Stomach smooth muscle (tissue), 2 donors: ENCODE measurements around the gene ZNF549.

Experiments used
- H3K27ac ChIP-seq: one replicate; pipeline ENCODE4 v1.7.0; 2013; ENCODE audit warnings: mild to moderate bottlenecking, low read length, inconsistent platforms
- H3K27me3 ChIP-seq, 2 donors: one replicate each; pipeline ENCODE4 v1.7.0; 2013; ENCODE audit warnings: low read length in 2 of 2; ENCODE audit not compliant: insufficient read depth in 2 of 2, control insufficient read depth in 1 of 2
- H3K36me3 ChIP-seq, 2 donors: one replicate each; pipeline ENCODE4 v1.7.0; 2013; ENCODE audit warnings: low read length in 2 of 2; ENCODE audit not compliant: control insufficient read depth in 2 of 2, insufficient read depth in 2 of 2
- H3K4me1 ChIP-seq: one replicate; pipeline ENCODE4 v1.7.0; 2013; ENCODE audit warnings: low read length; ENCODE audit not compliant: control insufficient read depth, insufficient read depth
- H3K4me3 ChIP-seq, 2 donors: one replicate each; pipeline ENCODE4 v1.7.0; 2013; ENCODE audit warnings: low read length in 2 of 2
- H3K9ac ChIP-seq, 2 donors: one replicate each; pipeline ENCODE4 v1.7.0; 2013; ENCODE audit warnings: low read length in 2 of 2, mild to moderate bottlenecking in 1 of 2
- H3K9me3 ChIP-seq, 2 donors: one replicate each; pipeline ENCODE4 v1.7.0; 2013; ENCODE audit warnings: low read length in 2 of 2; ENCODE audit not compliant: control insufficient read depth in 2 of 2
- donor health status: healthy.
- donor health status: Pancreatic carcinoma.

ZNF549 gene

DNA sequence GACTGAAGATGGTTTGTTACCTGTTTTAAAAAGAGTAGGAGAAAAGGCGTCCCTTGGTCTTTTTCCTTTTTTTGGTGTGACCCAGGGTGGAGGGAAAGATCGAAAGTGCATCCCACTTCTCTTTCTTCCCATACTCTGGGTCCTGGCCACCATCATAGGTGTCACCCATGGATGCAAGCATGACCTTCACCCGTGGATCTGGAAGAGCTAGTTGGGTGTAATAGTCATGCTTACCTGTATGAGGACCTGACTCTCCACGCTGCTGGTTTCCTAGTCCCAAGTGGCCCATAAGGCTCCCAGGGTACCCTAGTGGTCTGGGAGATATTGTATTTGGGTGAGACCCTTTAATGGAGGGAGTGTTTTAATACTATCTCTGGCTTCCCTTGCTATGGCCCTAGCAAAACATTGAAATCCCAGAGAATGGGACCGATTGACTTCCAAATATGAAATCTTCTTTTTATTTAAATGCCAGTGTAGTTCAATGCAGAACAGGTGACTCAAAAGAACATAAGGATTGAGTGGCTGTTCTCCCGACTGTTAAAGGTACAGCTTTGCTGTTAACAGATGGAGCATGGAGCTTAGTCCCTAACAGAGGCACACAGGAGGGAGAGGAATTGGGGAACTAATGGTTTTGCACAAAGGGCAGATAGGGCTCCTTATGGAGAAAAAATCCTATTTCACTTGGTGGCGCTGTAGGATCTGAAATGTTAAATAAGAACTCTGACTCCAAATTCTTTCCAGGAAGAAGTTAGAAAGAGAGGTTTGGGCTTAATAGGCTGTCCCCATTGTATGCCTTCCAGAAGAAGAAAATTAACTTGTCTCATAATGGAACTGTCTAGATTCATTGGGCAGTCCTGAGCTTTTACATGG lies 39.5 kb downstream of the ZNF549 start:
- H3K27me3 ChIP-seq: no peaks in the 10 kb centered on the region
- H3K4me3 ChIP-seq: no peak overlapping the region
- peaks cover 2 to 7% of the 10 kb centered on the region in 2 donors for H3K36me3 ChIP-seq
- no peaks in the 10 kb centered on the region for H3K4me1 ChIP-seq
- H3K27ac ChIP-seq: no peak overlapping the region
- peaks cover 41 to 58% of the 10 kb centered on the region in 2 donors for H3K9me3 ChIP-seq
- no peak overlapping the region for H3K9ac ChIP-seq

DNA sequence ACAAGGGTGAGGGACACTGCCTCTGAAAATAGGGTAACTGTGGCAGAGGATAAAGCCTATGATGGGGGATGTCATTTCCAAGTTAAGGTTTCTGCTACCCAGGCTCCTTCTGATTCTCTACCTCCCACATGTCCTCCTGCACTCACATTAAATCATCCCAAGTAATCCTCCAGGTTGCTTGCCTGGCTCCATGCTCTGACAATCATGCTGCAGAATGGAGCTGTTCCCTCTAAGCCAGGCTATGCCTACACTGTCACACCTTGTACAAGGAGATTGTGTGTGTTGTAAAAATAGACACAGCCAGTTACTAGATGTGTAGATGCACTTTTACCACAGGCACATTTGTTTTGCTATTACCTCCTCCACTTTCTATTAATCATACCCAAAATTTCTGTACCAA lies 43.6 kb downstream of the ZNF549 start:
- Histone ChIP-seq H3K36me3 (peaks cover 43 to 48% of the 10 kb centered on the region in 2 donors), H3K27me3 (no peaks in the 10 kb centered on the region), H3K9ac (no peak overlapping the region), H3K9me3 (peaks cover 74 to 91% of the 10 kb centered on the region in 2 donors), H3K4me1 (no peaks in the 10 kb centered on the region), H3K4me3 (no peak overlapping the region), H3K27ac (no peak overlapping the region)

DNA sequence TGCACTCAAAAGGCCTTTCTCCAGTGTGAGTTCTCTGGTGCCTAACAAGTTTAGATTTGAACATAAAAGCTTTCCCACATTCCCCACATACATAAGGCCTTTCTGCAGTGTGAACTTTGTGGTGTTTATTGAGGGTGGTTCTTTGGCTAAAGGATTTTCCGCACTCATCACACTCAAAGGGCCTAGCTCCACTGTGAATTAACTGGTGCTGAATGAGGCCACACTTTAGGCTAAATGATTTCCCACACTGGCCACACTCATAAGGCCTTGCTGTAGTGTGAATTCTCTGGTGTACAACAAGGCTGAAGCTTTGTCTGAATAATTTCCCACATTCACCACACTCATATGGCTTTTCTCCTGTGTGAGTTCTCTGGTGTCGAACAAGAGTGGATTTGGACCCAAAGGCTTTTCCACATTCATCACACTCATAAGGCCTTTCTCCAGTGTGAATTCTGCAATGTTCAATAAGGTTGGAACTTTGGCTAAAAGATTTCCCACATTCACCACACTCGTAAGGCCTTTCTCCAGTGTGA lies 45.3 kb downstream of the ZNF549 start:
- H3K36me3 ChIP-seq: peaks cover 53 to 55% of the 10 kb centered on the region in 2 donors
- H3K4me1 ChIP-seq: peaks cover under 1% of the 10 kb centered on the region
- no peak overlapping the region for H3K9ac ChIP-seq
- H3K9me3 ChIP-seq: peaks cover 74 to 86% of the 10 kb centered on the region in 2 donors
- H3K4me3 ChIP-seq: peak overlapping the region in 1 of 2 donors; percentile 41
- H3K27ac ChIP-seq: no peak overlapping the region
- H3K27me3 ChIP-seq: no peaks in the 10 kb centered on the region

DNA sequence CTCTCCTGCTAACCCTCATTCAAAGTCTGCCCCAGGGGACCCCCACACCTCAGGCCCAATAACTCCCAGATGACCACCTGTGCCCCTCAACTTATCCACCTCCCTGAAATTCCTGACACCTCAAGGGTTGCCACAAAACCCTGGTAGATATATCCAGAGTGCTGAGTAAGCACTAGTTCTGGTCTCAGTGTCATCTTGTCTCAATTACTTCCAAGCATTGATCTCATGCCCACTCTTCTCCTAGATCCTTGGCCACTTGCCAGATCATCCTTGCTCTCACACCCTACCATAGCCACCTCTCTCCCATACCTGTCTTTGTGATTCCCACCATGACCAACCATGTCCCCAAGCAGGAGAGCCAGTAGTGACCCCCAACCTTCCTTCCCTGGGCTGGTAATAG lies 49.5 kb downstream of the ZNF549 start:
- Histone ChIP-seq H3K27me3 (no peaks in the 10 kb centered on the region), H3K27ac (no peak overlapping the region), H3K4me1 (peaks cover 11% of the 10 kb centered on the region), H3K9me3 (peaks cover 51 to 53% of the 10 kb centered on the region in 2 donors), H3K9ac (no peak overlapping the region), H3K4me3 (peak overlapping the region; percentile 5 to 35), H3K36me3 (peaks cover 48 to 51% of the 10 kb centered on the region in 2 donors)

DNA sequence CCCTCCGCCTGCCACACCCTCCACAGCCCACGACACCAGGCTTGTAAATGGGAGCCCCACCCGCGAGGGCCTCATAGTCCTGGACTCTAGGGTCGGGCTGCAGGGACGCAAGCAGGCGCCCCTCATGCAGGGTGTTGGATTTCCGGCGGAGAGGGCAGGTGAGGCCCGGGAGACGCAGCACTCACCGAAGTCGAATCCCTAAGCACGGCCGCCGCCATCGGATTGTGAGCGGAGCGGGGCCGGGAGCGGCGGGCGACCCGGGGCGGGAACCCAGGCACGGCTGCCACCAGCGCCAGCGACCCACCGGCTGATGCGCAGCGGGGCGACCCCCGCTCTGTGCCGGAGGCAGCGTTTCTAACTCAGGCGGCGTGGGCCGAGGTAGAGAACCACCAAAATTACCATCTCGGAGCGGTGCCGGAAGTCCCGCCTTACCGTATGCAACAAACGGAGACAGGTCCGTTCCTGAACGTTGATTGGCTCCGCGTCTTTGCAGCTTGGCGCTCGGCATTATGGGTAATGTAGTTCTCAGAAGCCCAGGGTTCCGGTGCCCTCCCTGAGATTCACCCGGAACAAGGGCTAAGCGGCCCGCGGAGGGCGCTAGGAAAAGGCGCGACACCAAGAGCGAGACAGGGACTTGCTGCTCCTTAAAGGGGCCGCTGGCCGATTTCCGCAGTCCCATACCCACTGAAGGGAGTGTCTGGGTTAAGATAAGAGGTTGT lies 51.5 kb downstream of the ZNF549 start, which contains the start of gene ZNF416:
ZNF416 (minus strand) TSS at position 425 of the 719 bp plus-strand sequence; CDS start at position 218, 207 bp downstream.
- Histone ChIP-seq H3K9me3 (peaks cover 31 to 33% of the 10 kb centered on the region in 2 donors), H3K27ac (peak within 1 kb of the TSS; percentile 46), H3K4me1 (peaks cover 16% of the 10 kb centered on the region), H3K27me3 (no peaks in the 10 kb centered on the region), H3K36me3 (peaks cover 28 to 31% of the 10 kb centered on the region in 2 donors), H3K4me3 (peak within 1 kb of the TSS; percentile 91 to 97), H3K9ac (peak within 1 kb of the TSS; percentile 75 to 80)

DNA sequence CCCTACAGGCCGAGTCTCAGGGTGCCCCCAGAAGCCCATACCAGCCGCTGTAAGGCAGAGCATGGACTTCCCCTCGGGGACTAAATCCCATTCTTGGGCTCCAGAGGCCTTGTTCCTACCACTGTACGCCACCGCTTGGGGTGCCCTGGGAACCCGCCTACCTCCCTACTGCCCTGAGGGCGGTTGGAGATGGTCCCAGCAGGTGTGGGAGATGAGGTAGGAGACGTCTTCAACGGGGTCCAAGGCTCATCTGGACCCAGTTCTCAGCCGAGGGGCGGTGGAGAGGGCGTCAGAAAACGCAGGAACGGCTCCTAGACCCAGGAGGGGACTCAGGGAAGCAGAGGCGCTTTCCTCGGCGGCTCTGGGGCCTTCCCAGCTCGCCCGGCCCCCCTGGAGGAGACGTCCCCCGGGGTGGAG lies 56.0 kb downstream of the ZNF549 start:
- no peaks in the 10 kb centered on the region for H3K27me3 ChIP-seq
- H3K36me3 ChIP-seq: peaks cover 6 to 11% of the 10 kb centered on the region in 2 donors
- H3K9ac ChIP-seq: peak overlapping the region in 1 of 2 donors; percentile 58
- H3K4me1 ChIP-seq: peaks cover 18% of the 10 kb centered on the region
- peaks cover 8 to 22% of the 10 kb centered on the region in 2 donors for H3K9me3 ChIP-seq
- peak overlapping the region; percentile 69 to 85 for H3K4me3 ChIP-seq
- H3K27ac ChIP-seq: no peak overlapping the region

DNA sequence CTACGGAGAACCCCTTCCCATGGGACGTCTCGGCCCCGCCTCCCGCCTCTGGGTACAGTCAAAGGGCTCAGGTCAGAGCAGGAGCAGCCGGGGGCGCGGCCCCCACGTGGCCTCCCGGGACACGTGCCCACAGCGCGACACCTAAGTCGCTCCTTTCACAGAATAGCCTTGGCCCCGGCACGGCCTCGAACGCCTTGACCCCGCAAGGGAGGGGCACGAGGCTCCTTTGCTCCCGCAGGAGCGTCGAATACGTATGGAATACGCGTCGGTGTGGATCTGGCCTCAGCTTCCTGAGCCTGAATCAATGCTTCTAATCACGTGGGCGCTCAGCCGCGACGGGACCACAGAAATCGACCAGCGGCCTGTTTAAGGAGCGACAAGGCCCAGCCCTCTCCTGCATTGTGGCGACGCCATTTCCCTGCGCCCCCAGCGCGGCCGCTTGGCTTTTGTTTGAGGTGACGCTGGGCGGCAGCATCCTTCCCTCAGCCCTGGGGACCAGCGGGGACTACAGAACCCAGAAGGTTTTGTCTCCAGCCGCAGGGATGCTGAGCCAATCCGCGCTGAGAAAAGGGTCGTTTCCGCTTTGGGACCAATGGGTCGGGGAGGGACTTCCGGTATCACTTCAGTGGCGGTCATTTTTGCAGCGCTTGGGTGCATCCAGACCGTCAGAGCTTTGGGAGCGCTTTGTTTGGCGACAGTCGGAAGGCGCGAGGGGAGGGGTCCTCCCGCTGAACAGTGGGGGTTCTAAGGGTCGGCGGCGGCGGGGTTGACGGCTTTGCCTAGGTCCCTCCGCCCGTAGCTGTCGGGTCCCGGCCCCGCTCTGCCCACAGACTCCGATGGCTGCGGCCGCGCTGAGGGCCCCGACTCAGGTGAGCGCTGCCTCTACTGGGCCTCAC lies 56.6 kb downstream of the ZNF549 start, which contains the start of gene ZIK1:
ZIK1 (plus strand) TSS at position 625 of the 896 bp plus-strand sequence; CDS start at position 837, 212 bp downstream.
- H3K9me3 ChIP-seq: peaks cover 12 to 29% of the 10 kb centered on the region in 2 donors

DNA sequence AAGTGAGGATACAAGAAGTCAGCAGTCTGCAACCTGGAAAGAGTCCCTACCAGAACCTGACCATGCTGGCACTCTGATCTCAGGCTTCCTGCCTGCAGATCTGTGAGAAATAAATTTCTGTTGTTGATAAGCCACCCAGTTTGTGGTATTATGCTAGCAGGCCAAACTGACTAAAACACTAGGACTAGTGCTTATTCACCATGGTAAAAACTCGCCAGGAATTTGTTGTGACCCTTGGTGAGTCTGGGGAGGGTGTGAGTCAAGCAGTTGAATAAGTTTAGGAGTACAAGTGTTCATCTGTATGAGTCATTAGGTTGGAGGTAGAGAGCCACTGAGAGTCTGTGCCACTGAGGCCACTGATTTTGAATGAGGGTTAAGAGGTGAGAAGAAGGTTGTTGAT lies 60.4 kb downstream of the ZNF549 start:
- no peak overlapping the region for H3K4me3 ChIP-seq
- H3K9me3 ChIP-seq: peaks cover 50 to 64% of the 10 kb centered on the region in 2 donors
- peaks cover 42 to 46% of the 10 kb centered on the region in 2 donors for H3K36me3 ChIP-seq
- no peaks in the 10 kb centered on the region for H3K27me3 ChIP-seq
- peaks cover 15% of the 10 kb centered on the region for H3K4me1 ChIP-seq
- no peak overlapping the region for H3K27ac ChIP-seq
- no peak overlapping the region for H3K9ac ChIP-seq

More for the DNA sequence above, 56.6 kb downstream of the ZNF549 start, which contains the start of gene ZIK1:
- Histone ChIP-seq H3K4me3 (peak within 1 kb of the TSS; percentile 69 to 85), H3K27me3 (no peaks in the 10 kb centered on the region), H3K9ac (peak within 1 kb of the TSS; percentile 58 to 69), H3K4me1 (peaks cover 15% of the 10 kb centered on the region), H3K36me3 (peaks cover 12 to 18% of the 10 kb centered on the region in 2 donors), H3K27ac (peak within 1 kb of the TSS; percentile 31)

DNA sequence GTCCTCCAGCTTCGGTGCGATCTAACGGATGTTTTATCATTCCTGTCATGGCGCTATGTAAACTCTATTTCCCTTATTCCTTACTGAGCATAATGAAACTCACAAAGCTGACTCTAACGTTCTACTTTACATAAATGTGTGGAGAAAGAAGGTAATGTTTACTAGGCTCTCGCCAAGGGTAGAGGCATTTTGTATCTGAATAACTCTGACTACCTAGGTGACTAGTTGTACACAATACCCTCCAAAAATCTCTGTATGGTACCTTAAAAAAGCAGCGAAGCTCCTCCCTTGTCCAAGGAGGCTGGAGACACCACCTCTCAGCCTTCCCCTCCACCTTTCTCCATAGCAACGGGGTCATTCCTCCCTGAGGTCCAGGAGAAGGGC lies 72.2 kb downstream of the ZNF549 start:
- Histone ChIP-seq H3K4me1 (peaks cover 17% of the 10 kb centered on the region), H3K27ac (no peak overlapping the region), H3K9me3 (peaks cover 0 to 11% of the 10 kb centered on the region in 2 donors)

More for the DNA sequence above, 72.2 kb downstream of the ZNF549 start:
- peaks cover 3 to 14% of the 10 kb centered on the region in 2 donors for H3K36me3 ChIP-seq
- H3K9ac ChIP-seq: peak overlapping the region; percentile 63 to 71
- H3K4me3 ChIP-seq: peak overlapping the region; percentile 53 to 93
- H3K27me3 ChIP-seq: no peaks in the 10 kb centered on the region
